A549 treated with RU486 at 1 μM for 4 hours (cell line): ENCODE measurements around the gene DOK5. TPM values are rescaled to one million over a fixed set of nuclear protein-coding genes. Genes with fewer than 3 reads are reported as not detected.

Experiments used
- total RNA-seq: library from RNA; stranded (reverse); fragments of 200-300 nt; extraction: Qiagen RNA extraction; gene quantifications from 5 replicates; pipeline ENCODE4 v1.2.3, GENCODE V29; 2022; ENCODE audit warnings: low read depth

Gene DOK5
- not detected in 5 replicates for total RNA-seq

DNA sequence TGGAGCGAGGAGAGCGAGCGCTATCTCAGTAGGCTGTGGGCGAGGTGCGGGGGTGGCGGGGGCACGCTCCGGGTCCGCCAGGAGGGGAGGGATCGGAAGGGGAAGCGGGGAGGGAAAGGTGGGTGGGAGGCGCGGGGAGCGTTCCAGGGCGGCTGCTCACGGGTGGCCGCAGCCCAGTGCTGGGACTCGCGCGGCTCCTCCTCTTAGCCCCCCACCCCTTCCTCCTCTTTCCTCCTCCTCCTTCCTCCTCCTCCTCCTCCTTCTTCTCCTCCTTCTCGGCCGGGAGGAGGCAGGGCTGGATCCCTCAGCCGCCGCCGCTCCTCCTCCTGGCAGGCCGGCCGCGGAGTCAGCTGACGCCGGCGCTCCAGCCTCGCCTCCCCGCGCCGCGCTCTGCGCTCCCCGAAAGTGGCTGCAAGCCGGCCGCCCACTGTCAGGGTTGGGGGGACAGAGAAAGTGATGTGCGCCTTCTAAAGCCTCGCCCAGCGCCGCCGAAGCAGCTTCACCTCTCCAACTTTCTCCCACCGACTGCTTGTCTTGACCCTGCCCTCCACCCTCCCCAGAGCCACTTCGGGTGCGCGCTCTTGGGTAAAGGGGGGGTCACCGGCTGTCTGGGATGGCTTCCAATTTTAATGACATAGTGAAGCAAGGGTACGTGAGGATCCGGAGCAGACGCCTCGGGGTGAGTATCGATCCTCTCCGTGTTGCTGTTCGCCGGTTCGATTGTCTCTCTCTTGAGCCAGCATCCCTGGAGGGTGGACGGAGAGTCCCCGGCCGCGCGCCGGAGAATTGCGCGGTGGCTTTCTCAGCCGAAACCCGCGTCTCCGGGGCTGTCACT is at the start of gene DOK5:
Gene DOK5, plus strand, starts transcription at position 260 of the 835 bp plus-strand sequence. Its CDS starts 354 bp downstream, at position 614.

